ENCODE measurements around the gene MPIG6B.

The MPIG6B gene

DNA sequence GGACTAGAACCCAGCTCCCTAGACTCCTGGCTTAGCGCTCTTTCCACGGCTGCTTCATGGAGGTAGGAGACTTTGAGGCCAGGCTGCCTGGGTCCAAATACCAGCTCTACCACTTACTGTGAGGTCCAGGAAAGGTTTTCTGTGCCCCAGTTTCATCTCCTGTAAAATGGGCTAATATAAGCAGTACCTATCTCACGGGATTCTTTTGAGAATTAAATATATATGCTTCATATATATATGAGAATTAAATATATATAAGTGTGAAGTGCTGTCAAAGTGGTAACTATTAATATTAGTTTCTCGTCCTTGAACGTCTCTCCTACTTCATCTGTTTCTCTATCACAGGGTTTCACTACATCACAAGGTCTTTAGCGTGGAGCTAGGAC, 32.1 kb upstream of the MPIG6B start:
- no peaks in the 10 kb centered on the region for H3K9me3 Mint-ChIP-seq
- H3K4me1 Mint-ChIP-seq, result peaks cover 18 to 23% of the 10 kb centered on the region in 2 donors
- H3K4me3 Mint-ChIP-seq, result no peak overlapping the region
- no peak for ATAC-seq (replicated peaks)
- DNase-seq, result no peak
- H3K27me3 Mint-ChIP-seq, result no peaks in the 10 kb centered on the region
- H3K27ac Mint-ChIP-seq, result peak overlapping the region; percentile 77
- peaks cover 47 to 60% of the 10 kb centered on the region in 2 donors for H3K36me3 Mint-ChIP-seq

DNA sequence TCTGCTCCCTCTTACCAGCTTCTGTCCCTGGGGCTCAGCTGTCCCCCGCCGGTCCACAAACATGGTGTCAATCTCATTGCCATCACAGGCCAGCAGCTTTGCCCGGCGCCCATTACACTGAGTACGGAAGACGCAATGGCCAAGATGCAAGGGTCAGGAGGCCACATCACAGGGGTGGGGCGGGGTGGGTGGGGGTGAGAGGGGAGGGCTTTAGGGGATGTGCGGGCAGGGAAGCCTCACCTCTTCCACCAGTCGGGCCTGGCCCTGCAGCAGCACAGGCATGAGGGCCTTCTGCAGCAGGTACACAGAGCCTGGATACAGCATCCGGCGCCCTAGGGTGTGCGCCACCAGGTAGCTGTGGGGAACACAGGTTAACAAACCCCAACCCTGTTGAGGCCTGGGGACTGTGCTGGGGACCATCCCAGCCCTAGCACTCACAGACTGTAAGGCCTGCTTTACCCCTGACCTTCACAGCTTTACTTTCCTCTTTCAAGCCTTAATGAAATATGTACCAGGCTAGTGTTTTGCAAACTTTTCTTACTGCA, 31.5 kb upstream of the MPIG6B start:
- ATAC-seq (replicated peaks) (no peak), DNase-seq (no peak)
- Mint-ChIP-seq H3K27ac (no peak overlapping the region), H3K27me3 (no peaks in the 10 kb centered on the region), H3K4me3 (no peak overlapping the region), H3K9me3 (no peaks in the 10 kb centered on the region), H3K4me1 (peaks cover 18 to 23% of the 10 kb centered on the region in 2 donors), H3K36me3 (peaks cover 42 to 59% of the 10 kb centered on the region in 2 donors)

GRCh38 chr6:31692353-31692752, 30.8 kb upstream of the MPIG6B start:
- Mint-ChIP-seq H3K4me1 (peaks cover 20 to 23% of the 10 kb centered on the region in 2 donors), H3K4me3 (no peak overlapping the region), H3K27me3 (no peaks in the 10 kb centered on the region), H3K36me3 (peaks cover 43 to 59% of the 10 kb centered on the region in 2 donors), H3K27ac (no peak overlapping the region), H3K9me3 (no peaks in the 10 kb centered on the region)
- DNase-seq (no peak), ATAC-seq (replicated peaks) (no peak)

GRCh38 chr6:31692886-31693285, 30.3 kb upstream of the MPIG6B start:
- no peak overlapping the region for H3K27ac Mint-ChIP-seq

GRCh38 chr6:31693535-31693934, 29.6 kb upstream of the MPIG6B start:
- H3K36me3 Mint-ChIP-seq, result peaks cover 39 to 53% of the 10 kb centered on the region in 2 donors
- no peaks in the 10 kb centered on the region for H3K9me3 Mint-ChIP-seq
- no peak overlapping the region for H3K27ac Mint-ChIP-seq
- peaks cover 23 to 24% of the 10 kb centered on the region in 2 donors for H3K4me1 Mint-ChIP-seq
- H3K4me3 Mint-ChIP-seq, result no peak overlapping the region
- DNase-seq (no peak), ATAC-seq (replicated peaks) (no peak)
- no peaks in the 10 kb centered on the region for H3K27me3 Mint-ChIP-seq

More at GRCh38 chr6:31692886-31693285, 30.3 kb upstream of the MPIG6B start:
- Mint-ChIP-seq H3K4me1 (peaks cover 23 to 24% of the 10 kb centered on the region in 2 donors), H3K36me3 (peaks cover 41 to 59% of the 10 kb centered on the region in 2 donors), H3K27me3 (no peaks in the 10 kb centered on the region), H3K9me3 (no peaks in the 10 kb centered on the region), H3K4me3 (no peak overlapping the region)
- DNase-seq, result no peak
- ATAC-seq (replicated peaks), result no peak

DNA sequence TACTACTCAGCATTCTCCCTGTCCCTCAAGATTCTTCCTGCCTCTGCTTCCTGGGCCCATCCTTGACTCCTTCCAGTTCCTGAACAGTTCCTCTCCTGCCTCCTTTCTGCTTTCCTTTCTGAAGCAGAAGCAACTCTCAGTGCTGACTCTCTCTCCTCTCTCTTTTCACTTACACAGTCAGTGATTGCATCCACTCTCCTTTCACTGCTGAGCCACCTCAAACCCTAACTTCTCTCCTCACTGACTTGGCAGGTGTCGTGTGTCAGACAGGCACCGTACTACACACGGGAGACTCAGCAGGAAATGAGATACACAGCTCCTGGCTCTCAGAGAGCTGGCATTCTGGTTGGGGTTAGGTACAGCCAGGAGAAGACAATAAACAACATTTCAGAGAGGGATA, 25.6 kb upstream of the MPIG6B start:
- H3K9me3 Mint-ChIP-seq, result no peaks in the 10 kb centered on the region
- peaks cover 19 to 35% of the 10 kb centered on the region in 2 donors for H3K36me3 Mint-ChIP-seq
- peak overlapping the region; percentile 21 for H3K27ac Mint-ChIP-seq
- H3K4me1 Mint-ChIP-seq, result peaks cover 19% of the 10 kb centered on the region in 2 donors
- ATAC-seq (replicated peaks) (no peak), DNase-seq (no peak)
- no peaks in the 10 kb centered on the region for H3K27me3 Mint-ChIP-seq
- H3K4me3 Mint-ChIP-seq, result no peak overlapping the region

DNA sequence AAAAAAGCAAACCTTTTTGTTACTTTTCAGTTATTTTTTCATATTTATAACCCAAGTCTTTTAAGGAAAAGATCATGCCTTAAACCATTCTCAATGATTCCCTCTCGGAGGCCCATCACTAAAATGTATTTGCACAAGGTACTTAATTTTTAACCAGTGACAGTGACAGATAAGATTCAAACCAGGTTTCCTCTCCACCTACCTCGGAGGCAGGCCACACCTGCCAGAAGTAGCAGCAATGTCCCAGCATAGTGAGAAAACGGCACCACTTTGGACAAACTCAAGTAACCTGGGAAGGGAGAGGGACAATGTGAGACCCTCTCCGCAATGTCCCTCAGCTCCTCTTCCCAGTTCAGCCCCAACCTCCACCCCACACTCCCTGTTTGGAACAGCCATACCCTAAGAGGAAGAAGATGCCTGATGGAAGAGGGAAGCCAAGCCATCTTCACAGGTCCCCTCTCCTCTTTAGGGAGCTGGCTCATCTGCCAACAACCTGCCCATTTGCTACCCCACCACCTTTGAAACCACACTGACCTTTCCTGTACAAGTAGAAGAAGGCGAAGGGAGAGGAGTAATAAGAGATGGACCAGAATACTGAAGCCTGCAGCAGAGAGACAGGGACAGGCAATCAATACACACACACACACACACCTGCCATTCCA, 22.3 kb upstream of the MPIG6B start:
- no peaks in the 10 kb centered on the region for H3K9me3 Mint-ChIP-seq
- ATAC-seq (replicated peaks) (no peak), DNase-seq (no peak)
- H3K27ac Mint-ChIP-seq, result peak overlapping the region; percentile 48
- H3K4me1 Mint-ChIP-seq, result peaks cover 22 to 25% of the 10 kb centered on the region in 2 donors
- peak overlapping the region; percentile 4 to 50 for H3K4me3 Mint-ChIP-seq
- H3K36me3 Mint-ChIP-seq, result peaks cover 9 to 28% of the 10 kb centered on the region in 2 donors
- H3K27me3 Mint-ChIP-seq, result no peaks in the 10 kb centered on the region

DNA sequence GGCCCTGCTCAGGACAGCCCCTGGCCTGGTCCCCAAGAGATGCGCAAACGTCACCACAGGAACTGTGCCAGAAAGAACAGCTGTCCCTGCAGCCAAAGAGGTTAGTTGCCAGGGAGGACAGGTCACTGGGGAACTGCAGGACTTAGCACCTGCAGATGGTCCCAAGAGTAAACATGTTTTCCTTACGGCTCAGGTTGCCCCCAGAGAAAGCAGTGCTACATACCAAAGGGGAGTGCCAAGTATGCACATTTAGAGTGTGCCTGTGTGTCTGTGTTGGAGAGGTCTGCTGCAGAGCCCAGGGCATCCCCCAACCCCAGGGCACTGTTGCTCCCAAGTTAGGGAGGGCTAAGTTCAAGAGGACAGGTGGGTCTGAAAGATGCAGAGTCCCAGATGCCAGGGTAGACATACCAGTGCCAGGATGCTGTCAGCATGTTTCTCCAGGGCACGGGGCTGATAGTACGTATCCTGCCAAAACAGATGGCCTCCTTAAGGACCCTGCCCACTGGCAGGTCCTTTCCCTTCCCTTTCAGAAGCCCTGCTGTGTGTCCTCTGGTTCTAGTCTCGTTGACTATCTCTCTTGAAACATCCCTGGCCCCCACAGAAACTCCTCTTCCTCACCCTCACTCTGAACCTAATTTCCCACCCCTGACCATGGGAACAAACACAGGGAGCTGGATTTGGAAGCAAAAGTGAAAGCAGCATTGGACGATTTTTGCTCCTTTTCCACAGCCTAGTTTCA, 21.3 kb upstream of the MPIG6B start:
- H3K4me3 Mint-ChIP-seq, result peak overlapping the region; percentile 96 to 99
- no peak for ATAC-seq (replicated peaks)
- peak overlapping the region; percentile 98 for H3K27ac Mint-ChIP-seq
- DNase-seq, result no peak
- H3K9me3 Mint-ChIP-seq, result no peaks in the 10 kb centered on the region
- peaks cover 9 to 22% of the 10 kb centered on the region in 2 donors for H3K36me3 Mint-ChIP-seq
- H3K27me3 Mint-ChIP-seq, result no peaks in the 10 kb centered on the region
- peaks cover 22 to 25% of the 10 kb centered on the region in 2 donors for H3K4me1 Mint-ChIP-seq

DNA sequence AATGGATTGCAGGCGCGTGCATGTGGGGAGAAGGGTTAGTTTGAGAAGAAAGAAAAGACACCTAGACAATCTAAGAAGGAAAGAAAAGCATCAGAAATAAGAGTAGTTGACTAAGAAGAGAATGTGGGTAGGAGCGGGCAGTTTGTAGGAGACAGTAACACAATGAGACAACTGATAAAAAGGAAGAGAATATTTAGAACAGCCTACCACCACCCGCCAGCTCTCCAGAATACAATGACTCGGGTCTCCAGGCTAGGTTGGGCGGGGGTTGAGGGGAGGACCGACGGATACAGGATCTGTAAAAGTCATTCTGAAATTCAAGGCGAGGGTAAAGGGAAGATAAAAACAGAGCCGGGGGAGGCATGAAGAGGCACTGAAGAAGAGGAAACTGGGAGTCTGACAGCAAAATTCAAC, 20.8 kb upstream of the MPIG6B start:
- Mint-ChIP-seq H3K9me3 (no peaks in the 10 kb centered on the region), H3K4me1 (peaks cover 20 to 25% of the 10 kb centered on the region in 2 donors), H3K27ac (peak overlapping the region; percentile 98), H3K27me3 (no peaks in the 10 kb centered on the region), H3K36me3 (peaks cover 7 to 18% of the 10 kb centered on the region in 2 donors), H3K4me3 (peak overlapping the region; percentile 96 to 99)
- no peak for DNase-seq
- peak; percentile 17 to 29 for ATAC-seq (replicated peaks)

- Mint-ChIP-seq H3K4me3 (peak within 1 kb of the TSS; percentile 96 to 99), H3K4me1 (peaks cover 16 to 25% of the 10 kb centered on the region in 2 donors), H3K36me3 (peaks cover 4 to 13% of the 10 kb centered on the region in 2 donors)
Measured at GRCh38 chr6:31702819-31703716, 20.1 kb upstream of the MPIG6B start, which contains the start of gene ABHD16A. TSS of gene ABHD16A (minus strand) at chr6:31703324. CDS start at chr6:31703281, 43 bp downstream.

DNA sequence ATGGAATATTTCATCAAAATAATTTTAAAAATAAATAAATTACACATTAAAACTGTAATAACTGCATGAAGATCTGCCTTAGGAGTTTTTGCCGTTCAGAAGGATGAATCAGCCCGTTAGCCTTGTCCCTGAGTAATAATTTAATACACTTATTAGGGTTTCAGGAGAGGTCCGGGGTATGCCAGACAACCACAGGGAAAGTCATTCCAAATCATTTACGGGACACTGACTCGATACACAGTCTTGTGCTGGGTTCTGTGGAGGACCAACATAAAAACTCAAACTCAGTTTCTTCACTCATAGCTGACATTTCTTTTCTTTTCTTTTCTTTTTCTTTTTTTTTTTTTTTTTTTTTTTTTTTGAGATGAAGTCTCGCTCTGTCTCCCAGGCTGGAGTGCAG, 17.2 kb upstream of the MPIG6B start:
- H3K27ac Mint-ChIP-seq, result no peak overlapping the region

More at GRCh38 chr6:31702819-31703716, 20.1 kb upstream of the MPIG6B start, which contains the start of gene ABHD16A:
- Mint-ChIP-seq H3K27me3 (no peaks in the 10 kb centered on the region), H3K9me3 (no peaks in the 10 kb centered on the region), H3K27ac (peak within 1 kb of the TSS; percentile 98)
- peak; percentile 97 for DNase-seq
- ATAC-seq (replicated peaks), result peak; percentile 97 to 98

GRCh38 chr6:31706599-31706998, 16.6 kb upstream of the MPIG6B start, which contains the start of gene LY6G6F:
TSS of gene LY6G6F (plus strand) at chr6:31706866. CDS start at chr6:31706907, 41 bp downstream.
- Mint-ChIP-seq H3K4me3 (no peak within 1 kb of the TSS), H3K27me3 (no peaks in the 10 kb centered on the region), H3K36me3 (peaks cover 4 to 7% of the 10 kb centered on the region in 2 donors), H3K27ac (peak within 1 kb of the TSS; percentile 47), H3K9me3 (no peaks in the 10 kb centered on the region), H3K4me1 (peaks cover 15 to 28% of the 10 kb centered on the region in 2 donors)
- ATAC-seq (replicated peaks) (no peak), DNase-seq (no peak)

More for the DNA sequence above, 17.2 kb upstream of the MPIG6B start:
- peaks cover 18 to 30% of the 10 kb centered on the region in 2 donors for H3K4me1 Mint-ChIP-seq
- H3K36me3 Mint-ChIP-seq, result peaks cover 4 to 11% of the 10 kb centered on the region in 2 donors
- ATAC-seq (replicated peaks) (no peak), DNase-seq (no peak)
- no peaks in the 10 kb centered on the region for H3K9me3 Mint-ChIP-seq
- H3K27me3 Mint-ChIP-seq, result no peaks in the 10 kb centered on the region
- no peak overlapping the region for H3K4me3 Mint-ChIP-seq

DNA sequence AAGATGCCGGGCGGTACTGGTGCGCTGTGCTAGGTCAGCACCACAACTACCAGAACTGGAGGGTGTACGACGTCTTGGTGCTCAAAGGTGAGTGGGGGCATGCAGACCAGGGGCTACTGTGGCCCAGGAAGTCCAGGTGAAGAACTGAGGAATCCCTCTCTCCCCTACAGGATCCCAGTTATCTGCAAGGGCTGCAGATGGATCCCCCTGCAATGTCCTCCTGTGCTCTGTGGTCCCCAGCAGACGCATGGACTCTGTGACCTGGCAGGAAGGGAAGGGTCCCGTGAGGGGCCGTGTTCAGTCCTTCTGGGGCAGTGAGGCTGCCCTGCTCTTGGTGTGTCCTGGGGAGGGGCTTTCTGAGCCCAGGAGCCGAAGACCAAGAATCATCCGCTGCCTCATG, 15.5 kb upstream of the MPIG6B start:
- peaks cover 11 to 25% of the 10 kb centered on the region in 2 donors for H3K4me1 Mint-ChIP-seq
- no peak overlapping the region for H3K4me3 Mint-ChIP-seq
- no peaks in the 10 kb centered on the region for H3K9me3 Mint-ChIP-seq
- H3K36me3 Mint-ChIP-seq, result peaks cover under 1% of the 10 kb centered on the region in 2 donors
- DNase-seq (no peak), ATAC-seq (replicated peaks) (no peak)
- no peaks in the 10 kb centered on the region for H3K27me3 Mint-ChIP-seq
- H3K27ac Mint-ChIP-seq, result no peak overlapping the region
